ENCODE results near the gene AKR1A1.
A peak's percentile ranks its signal among the peaks of the same experiment; 100 is the strongest.

The AKR1A1 gene

GRCh38 chr1:45608175-45609156 is 57.8 kb downstream of the AKR1A1 start:
- H3K27me3 Mint-ChIP-seq (ENCODE audit: low read depth) = no peaks in the 10 kb centered on the region
- H3K4me3 Mint-ChIP-seq = no peak overlapping the region
- no peaks in the 10 kb centered on the region for H3K9me3 Mint-ChIP-seq
- H3K27ac Mint-ChIP-seq = peak overlapping the region; percentile 41
- peaks cover 22% of the 10 kb centered on the region for H3K4me1 Mint-ChIP-seq (ENCODE audit: low read depth)
- peaks cover 44% of the 10 kb centered on the region for H3K36me3 Mint-ChIP-seq (ENCODE audit: low read depth)

- H3K36me3 Mint-ChIP-seq (ENCODE audit: low read depth) = peaks cover 44% of the 10 kb centered on the region
- H3K4me3 Mint-ChIP-seq = no peak overlapping the region
- H3K9me3 Mint-ChIP-seq = no peaks in the 10 kb centered on the region
- no peak overlapping the region for H3K27ac Mint-ChIP-seq
- H3K27me3 Mint-ChIP-seq (ENCODE audit: low read depth) = no peaks in the 10 kb centered on the region
- peaks cover 22% of the 10 kb centered on the region for H3K4me1 Mint-ChIP-seq (ENCODE audit: low read depth)
Observed at GRCh38 chr1:45610589-45611226, 60.1 kb downstream of the AKR1A1 start.

- Mint-ChIP-seq H3K27ac (no peak overlapping the region), H3K4me1 (ENCODE audit: low read depth) (peaks cover 5% of the 10 kb centered on the region), H3K4me3 (no peak overlapping the region), H3K9me3 (no peaks in the 10 kb centered on the region), H3K27me3 (ENCODE audit: low read depth) (no peaks in the 10 kb centered on the region), H3K36me3 (ENCODE audit: low read depth) (peaks cover 43% of the 10 kb centered on the region)
Observed at GRCh38 chr1:45612941-45613579, 62.4 kb downstream of the AKR1A1 start.

- peak overlapping the region; percentile 15 for H3K27ac Mint-ChIP-seq
- H3K36me3 Mint-ChIP-seq (ENCODE audit: low read depth) = peaks cover 40% of the 10 kb centered on the region
- H3K9me3 Mint-ChIP-seq = no peaks in the 10 kb centered on the region
- peaks cover 2% of the 10 kb centered on the region for H3K4me1 Mint-ChIP-seq (ENCODE audit: low read depth)
- H3K27me3 Mint-ChIP-seq (ENCODE audit: low read depth) = no peaks in the 10 kb centered on the region
- no peak overlapping the region for H3K4me3 Mint-ChIP-seq
Observed at GRCh38 chr1:45615885-45616284, 65.3 kb downstream of the AKR1A1 start.

- peaks cover 37% of the 10 kb centered on the region for H3K36me3 Mint-ChIP-seq (ENCODE audit: low read depth)
- no peaks in the 10 kb centered on the region for H3K27me3 Mint-ChIP-seq (ENCODE audit: low read depth)
- no peak overlapping the region for H3K4me3 Mint-ChIP-seq
- no peaks in the 10 kb centered on the region for H3K9me3 Mint-ChIP-seq
- no peak overlapping the region for H3K27ac Mint-ChIP-seq
- peaks cover 2% of the 10 kb centered on the region for H3K4me1 Mint-ChIP-seq (ENCODE audit: low read depth)
Observed at GRCh38 chr1:45617618-45618017, 67.0 kb downstream of the AKR1A1 start.

- no peaks in the 10 kb centered on the region for H3K9me3 Mint-ChIP-seq
- no peak overlapping the region for H3K4me3 Mint-ChIP-seq
- H3K4me1 Mint-ChIP-seq (ENCODE audit: low read depth) = no peaks in the 10 kb centered on the region
- peaks cover 32% of the 10 kb centered on the region for H3K36me3 Mint-ChIP-seq (ENCODE audit: low read depth)
- H3K27ac Mint-ChIP-seq = no peak overlapping the region
- no peaks in the 10 kb centered on the region for H3K27me3 Mint-ChIP-seq (ENCODE audit: low read depth)
Observed at GRCh38 chr1:45619149-45619921, 68.7 kb downstream of the AKR1A1 start.
